NCI-H128 (cell line): ENCODE results near the gene OR52H1.
"Not testable (repeated sequence)": the region's sequence is repeated elsewhere in the genome, so short reads cannot be mapped to it uniquely, and the experiment has no call there.

Source experiments
- DNase-seq: peaks from one replicate; lab custom pipeline; 2025; ENCODE audit not compliant: unreplicated experiment; lab: John Stamatoyannopoulos, UW

OR52H1 gene

GRCh38 chr11:5548440-5548839 is at the start of gene OR52H1:
TSS of gene OR52H1 (minus strand) at chr11:5548540. CDS start at chr11:5545505, 3,035 bp downstream.
- DNase-seq: no peak

GRCh38 chr11:5597953-5598352 is 49.6 kb upstream of the OR52H1 start:
- DNase-seq: no peak

DNA sequence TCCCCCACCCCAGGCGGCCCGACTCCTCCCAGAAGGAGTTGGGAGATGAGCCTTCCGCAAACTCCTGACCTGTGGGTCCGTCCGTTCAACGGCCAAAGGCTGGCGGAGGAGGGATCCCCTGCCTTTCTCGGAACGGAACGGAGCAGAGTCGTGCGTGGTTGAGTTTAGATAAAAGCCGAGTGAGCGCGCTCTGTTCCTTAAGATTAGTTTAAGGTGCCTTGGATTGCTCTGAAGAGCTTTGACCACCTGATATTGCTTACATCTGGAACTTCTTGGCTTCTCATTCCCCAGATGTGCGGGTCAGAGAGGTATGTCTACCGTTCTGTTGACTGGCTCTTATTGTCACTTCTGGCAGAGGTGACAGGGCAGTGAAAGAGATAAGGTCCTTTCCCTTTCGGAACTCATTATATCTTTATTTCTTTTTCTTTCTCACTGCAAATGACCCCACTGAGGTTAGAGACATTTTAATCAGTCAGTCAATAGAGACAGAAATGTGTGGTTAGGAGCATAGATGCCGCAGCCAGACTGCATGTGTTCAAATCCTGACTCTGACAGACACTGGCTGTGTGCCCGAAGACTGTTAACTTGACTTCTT is 48.4 kb upstream of the OR52H1 start, which contains the start of gene TRIM6:
Gene TRIM6 (plus strand): TSS at position 31 of the 595 bp plus-strand sequence. CDS start 261 bp downstream, at position 292.
- DNase-seq: no peak

DNA sequence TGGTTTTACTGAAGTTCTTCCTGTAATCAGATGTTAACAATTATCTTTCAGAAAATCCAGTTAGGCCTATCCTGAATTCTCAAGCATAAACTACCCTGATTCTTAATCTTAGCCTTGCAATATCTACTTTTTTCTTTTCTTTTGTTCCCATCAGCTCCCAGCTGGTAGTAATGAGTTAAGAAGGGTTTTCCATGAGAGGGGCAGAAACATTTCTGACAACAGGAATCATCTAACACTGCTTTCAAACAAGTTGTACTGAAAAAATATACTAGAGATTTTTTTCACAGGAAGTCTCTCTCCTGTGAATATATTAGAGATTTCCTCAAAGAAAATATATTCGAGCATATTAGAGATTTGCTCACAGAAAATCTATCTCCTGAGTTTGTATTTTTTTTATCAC is 44.8 kb upstream of the OR52H1 start:
- no peak for DNase-seq

DNA sequence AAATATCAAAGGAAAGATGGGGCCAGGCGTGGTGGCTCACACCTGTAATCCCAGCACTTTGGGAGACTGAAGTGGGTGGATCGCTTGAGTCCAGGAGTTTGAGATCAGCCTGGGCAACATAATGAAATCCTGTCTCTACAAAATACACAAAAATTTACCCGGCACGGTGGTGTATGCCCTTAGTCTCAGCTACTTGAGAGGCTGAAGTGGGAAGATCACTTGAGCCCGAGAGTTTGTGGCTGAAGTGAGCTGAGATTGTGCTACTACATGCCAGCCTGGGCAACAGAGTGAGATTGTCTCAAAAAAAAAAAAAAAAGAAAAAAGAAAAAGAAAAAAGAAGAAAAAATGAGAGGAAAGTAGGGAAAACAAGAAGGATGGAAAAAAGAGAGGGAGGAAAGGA is 44.3 kb upstream of the OR52H1 start:
- no peak for DNase-seq

GRCh38 chr11:5591613-5592012 is 43.3 kb upstream of the OR52H1 start:
- no peak for DNase-seq

- DNase-seq: not testable (repeated sequence)
Measured at GRCh38 chr11:5589906-5590305, 41.6 kb upstream of the OR52H1 start.

- DNase-seq: not testable (repeated sequence)
Measured at GRCh38 chr11:5584458-5584857, 36.1 kb upstream of the OR52H1 start.

DNA sequence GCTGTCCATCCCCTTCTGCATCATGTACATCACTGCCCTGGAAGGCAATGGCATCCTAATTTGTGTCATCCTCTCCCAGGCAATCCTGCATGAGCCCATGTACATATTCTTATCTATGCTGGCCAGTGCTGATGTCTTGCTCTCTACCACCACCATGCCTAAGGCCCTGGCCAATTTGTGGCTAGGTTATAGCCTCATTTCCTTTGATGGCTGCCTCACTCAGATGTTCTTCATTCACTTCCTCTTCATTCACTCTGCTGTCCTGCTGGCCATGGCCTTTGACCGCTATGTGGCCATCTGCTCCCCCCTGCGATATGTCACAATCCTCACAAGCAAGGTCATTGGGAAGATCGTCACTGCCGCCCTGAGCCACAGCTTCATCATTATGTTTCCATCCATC is 32.7 kb upstream of the OR52H1 start:
- DNase-seq: no peak

DNA sequence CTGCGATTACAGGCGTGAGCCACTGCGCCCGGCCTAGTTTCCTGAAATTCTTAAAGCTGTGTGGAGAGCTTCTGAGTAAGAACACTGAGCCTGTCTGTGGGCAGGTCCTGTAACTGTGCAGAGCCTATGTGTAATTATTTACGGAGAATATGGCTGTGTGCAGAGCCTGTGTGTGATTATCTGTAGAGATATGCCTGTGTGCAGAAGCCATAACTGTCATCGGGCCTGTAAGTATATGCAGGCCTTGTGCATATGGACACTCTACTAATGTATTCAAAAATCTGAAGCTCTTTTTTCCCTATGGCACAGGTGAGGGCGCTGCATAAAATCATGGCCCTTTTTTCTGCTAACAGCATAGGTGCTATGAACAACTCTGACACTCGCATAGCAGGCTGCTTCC is 32.2 kb upstream of the OR52H1 start, which contains the start of gene OR52B6:
Gene OR52B6 (plus strand): TSS at position 301 of the 400 bp plus-strand sequence. CDS start 0 bp downstream, at position 301.
- no peak for DNase-seq

DNA sequence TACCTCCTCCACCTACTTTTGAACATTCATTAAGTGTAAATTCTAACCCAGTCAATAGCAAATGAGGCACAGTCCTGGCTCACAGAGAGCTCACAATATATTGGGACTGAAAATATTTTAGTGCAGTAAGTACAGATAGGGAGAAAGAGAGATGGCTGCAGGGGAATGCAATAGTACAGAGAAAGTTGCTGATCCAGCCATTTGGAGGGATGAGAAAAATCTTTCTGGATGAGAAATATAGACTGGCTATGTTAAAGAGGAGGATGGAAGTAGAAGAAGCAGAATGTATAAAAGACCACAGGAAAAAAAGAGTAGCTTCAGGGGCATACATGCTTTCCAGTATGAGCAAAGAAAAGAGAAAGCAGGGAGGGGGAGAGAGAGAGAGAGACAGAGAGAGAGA is 28.8 kb upstream of the OR52H1 start:
- no peak for DNase-seq

GRCh38 chr11:5575152-5575551 is 26.8 kb upstream of the OR52H1 start:
- DNase-seq: no peak

DNA sequence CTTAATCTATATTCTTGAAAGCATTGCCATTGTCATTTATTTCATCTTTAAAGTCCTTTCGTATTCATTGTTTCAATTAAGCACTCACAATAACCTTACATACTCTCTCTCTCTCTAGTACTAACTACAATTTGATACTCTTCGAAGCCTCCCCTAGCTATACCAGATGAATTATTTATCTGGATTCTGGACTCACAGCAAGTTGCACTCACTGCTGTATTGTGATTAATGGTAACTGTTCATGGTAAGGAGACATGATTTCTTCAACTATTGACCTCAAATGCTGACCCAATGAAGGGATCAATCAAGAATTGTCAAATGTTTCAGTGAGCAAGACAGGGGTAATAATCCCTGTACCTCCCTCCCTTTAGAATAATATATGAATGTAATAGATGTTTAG is 26.3 kb upstream of the OR52H1 start:
- DNase-seq: no peak

- DNase-seq: no peak
Measured at GRCh38 chr11:5564259-5565019, 16.1 kb upstream of the OR52H1 start.

- no peak for DNase-seq
Measured at GRCh38 chr11:5557751-5558150, 9.4 kb upstream of the OR52H1 start.

- no peak for DNase-seq
Measured at GRCh38 chr11:5556596-5557188, 8.4 kb upstream of the OR52H1 start.

GRCh38 chr11:5553343-5553742 is 5.0 kb upstream of the OR52H1 start:
- DNase-seq: no peak

- DNase-seq: no peak
Measured at GRCh38 chr11:5550440-5551095, 2.2 kb upstream of the OR52H1 start.

DNA sequence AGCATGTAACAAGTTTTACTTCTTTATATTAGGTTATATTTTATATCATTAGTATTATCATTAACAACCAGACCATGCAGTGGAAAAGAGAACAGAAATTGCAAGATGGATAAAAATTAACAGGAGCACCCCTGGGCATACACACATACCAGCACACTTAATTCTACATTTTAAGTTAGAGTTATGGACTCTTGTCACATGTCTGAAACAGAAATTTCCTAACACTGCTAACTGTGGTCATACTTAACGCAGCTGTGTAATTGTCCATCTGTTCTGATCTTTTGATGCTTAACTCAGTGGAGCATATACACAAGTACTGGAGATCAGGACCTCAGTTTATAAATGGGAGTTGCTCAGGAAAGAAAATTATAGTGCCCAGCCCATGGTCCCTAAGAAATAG is 358 bp downstream of the OR52H1 start:
- no peak for DNase-seq

DNA sequence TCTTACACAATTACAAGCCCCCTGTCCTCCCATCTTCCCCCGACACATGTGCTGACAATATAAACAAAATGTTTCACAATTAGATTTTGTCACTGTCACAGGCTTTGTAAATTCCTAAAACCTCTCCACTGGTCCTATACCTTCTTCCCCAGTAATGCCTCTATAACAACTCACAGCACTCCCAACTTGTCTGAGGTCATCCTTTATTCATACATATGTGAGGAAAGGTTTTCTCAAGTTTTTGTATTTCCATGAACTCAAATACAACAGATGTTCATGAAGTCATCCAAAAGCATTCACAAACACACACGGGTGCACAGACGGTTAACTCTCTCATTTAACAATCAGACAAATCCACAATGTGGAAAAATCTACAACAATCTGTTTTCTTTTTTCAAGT is 1.9 kb downstream of the OR52H1 start:
- DNase-seq: no peak

GRCh38 chr11:5541427-5541826 is 6.9 kb downstream of the OR52H1 start:
- DNase-seq: no peak

DNA sequence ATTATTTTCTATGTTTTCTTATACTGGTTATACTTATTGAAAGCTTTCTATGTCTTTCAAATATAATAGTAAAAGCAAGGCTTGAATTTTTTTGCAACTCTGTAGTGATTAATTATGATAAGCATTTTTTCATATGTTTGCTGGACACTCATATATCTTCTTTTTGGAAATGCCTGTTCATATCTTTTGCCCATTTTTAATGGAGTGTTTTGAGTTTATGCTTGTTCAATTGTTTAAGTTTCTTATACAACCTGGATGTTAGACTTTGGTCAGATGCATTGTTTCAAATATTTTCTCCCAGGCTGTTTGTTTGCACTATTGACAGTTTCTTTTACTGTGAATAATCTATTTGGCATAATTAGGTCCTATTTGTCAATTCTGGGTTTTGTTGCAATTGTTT is 11.9 kb downstream of the OR52H1 start:
- DNase-seq: no peak
